ENCODE measurements around the gene MYCBPAP.

Gene MYCBPAP

DNA sequence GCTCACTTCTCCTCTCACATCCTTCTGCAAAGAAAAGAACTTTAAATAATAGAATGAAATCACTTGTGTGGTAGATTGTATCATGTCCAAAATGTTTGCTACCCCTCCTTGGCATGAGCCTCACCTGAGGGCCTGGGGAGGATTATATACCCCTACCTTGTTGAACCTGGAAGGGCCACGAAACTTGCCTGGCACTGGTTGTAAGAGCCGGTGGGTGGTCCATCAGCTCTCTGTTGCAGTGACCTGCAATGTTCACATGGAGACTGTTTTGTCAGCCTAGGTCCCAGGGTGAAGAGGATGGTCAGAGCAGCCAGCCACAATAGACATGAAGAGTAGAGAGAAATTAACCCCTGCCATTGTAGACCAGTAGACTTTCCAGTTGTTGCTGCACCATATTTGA is 19.4 kb upstream of the MYCBPAP start:
- Histone ChIP-seq H3K27ac (no peak overlapping the region), H3K36me3 (replicated peaks) (peaks cover 11% of the 10 kb centered on the region), H3K27me3 (replicated peaks) (no peaks in the 10 kb centered on the region), H3K4me3 (ENCODE audit: low read depth, low read length) (no peak overlapping the region)
- DNase-seq, result no peak
- in situ Hi-C loops (cut with HindIII; ENCODE audit: low pct_ligation_motif_present, low sequenced_read_pairs), result no loop called here
- TF ChIP-seq, protein P1, sequence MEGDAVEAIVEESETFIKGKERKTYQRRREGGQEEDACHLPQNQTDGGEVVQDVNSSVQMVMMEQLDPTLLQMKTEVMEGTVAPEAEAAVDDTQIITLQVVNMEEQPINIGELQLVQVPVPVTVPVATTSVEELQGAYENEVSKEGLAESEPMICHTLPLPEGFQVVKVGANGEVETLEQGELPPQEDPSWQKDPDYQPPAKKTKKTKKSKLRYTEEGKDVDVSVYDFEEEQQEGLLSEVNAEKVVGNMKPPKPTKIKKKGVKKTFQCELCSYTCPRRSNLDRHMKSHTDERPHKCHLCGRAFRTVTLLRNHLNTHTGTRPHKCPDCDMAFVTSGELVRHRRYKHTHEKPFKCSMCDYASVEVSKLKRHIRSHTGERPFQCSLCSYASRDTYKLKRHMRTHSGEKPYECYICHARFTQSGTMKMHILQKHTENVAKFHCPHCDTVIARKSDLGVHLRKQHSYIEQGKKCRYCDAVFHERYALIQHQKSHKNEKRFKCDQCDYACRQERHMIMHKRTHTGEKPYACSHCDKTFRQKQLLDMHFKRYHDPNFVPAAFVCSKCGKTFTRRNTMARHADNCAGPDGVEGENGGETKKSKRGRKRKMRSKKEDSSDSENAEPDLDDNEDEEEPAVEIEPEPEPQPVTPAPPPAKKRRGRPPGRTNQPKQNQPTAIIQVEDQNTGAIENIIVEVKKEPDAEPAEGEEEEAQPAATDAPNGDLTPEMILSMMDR (IDR thresholded peaks at IDR 0.05; ENCODE audit: low read depth, low read length, missing control alignments), result no peak

DNA sequence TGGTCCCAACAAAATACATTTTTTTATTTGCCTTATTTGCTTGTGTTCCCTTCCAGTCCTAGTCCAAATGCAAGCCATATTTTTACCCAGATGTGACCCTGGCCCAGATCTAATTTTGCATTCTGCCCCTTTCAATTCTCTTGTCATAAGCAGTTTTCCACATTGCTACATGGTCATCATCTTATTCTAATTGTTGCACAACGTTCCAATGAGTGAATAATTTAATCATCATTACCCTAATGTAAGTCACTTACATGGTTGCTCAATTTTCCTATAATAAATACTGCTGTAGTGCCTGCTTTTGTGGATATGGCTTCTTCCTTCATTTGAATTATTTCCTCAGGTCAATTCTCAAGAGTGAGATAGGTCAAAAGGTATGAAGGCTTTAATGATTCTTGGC is 16.7 kb upstream of the MYCBPAP start:
- TF ChIP-seq, protein P1 (IDR thresholded peaks at IDR 0.05; ENCODE audit: low read depth, low read length, missing control alignments), result no peak
- in situ Hi-C loops (cut with HindIII; ENCODE audit: low pct_ligation_motif_present, low sequenced_read_pairs), result no loop called here
- Histone ChIP-seq H3K27me3 (replicated peaks) (no peaks in the 10 kb centered on the region), H3K36me3 (replicated peaks) (no peaks in the 10 kb centered on the region), H3K4me3 (ENCODE audit: low read depth, low read length) (no peak overlapping the region), H3K27ac (no peak overlapping the region)
- DNase-seq, result no peak

DNA sequence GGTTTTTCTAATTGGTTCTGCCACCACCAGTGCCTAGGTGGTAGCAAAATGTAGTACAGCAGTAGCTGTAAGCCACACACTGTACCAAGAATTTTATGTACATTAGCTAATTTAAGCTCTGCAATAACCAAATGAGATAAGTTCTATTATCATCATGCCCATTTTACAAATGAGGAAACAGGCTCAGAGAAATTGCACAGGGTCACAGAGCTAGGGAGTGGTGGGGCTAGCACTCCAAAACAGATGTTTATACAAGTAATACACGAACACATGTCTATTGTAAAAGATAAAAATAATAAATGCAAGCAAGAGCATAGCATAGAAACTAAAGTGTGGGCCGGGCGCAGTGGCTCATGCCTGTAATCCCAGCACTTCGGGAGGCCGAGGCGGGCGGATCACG is 16.0 kb upstream of the MYCBPAP start:
- Histone ChIP-seq H3K4me3 (ENCODE audit: low read depth, low read length) (no peak overlapping the region), H3K36me3 (replicated peaks) (no peaks in the 10 kb centered on the region), H3K27me3 (replicated peaks) (no peaks in the 10 kb centered on the region), H3K27ac (no peak overlapping the region)
- no peak for DNase-seq
- TF ChIP-seq, protein P1 (IDR thresholded peaks at IDR 0.05; ENCODE audit: low read depth, low read length, missing control alignments), result no peak
- in situ Hi-C loops (cut with HindIII; ENCODE audit: low pct_ligation_motif_present, low sequenced_read_pairs), result no loop called here

DNA sequence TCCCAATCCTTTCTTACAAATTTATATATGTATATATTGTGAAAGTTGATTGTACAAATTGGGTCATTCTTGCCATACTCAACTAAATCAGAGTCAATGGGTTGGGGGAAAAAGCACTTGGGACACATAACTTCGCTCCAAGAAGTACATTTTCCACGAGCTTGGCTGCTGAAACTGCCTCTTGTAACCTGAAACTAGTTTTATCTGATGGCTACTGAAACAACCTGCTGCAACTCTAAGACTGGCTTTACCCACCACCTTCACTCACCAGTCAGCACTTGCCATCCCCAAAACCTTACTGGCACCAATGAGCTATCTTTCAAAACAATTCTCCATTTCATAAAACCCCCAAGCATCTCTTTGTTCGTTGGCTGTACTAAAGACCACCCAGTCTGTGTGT is 14.5 kb upstream of the MYCBPAP start:
- in situ Hi-C loops (cut with HindIII; ENCODE audit: low pct_ligation_motif_present, low sequenced_read_pairs), result no loop called here
- Histone ChIP-seq H3K27ac (no peak overlapping the region), H3K36me3 (replicated peaks) (no peaks in the 10 kb centered on the region), H3K27me3 (replicated peaks) (no peaks in the 10 kb centered on the region), H3K4me3 (ENCODE audit: low read depth, low read length) (no peak overlapping the region)
- TF ChIP-seq, protein P1 (IDR thresholded peaks at IDR 0.05; ENCODE audit: low read depth, low read length, missing control alignments), result no peak
- DNase-seq, result no peak

DNA sequence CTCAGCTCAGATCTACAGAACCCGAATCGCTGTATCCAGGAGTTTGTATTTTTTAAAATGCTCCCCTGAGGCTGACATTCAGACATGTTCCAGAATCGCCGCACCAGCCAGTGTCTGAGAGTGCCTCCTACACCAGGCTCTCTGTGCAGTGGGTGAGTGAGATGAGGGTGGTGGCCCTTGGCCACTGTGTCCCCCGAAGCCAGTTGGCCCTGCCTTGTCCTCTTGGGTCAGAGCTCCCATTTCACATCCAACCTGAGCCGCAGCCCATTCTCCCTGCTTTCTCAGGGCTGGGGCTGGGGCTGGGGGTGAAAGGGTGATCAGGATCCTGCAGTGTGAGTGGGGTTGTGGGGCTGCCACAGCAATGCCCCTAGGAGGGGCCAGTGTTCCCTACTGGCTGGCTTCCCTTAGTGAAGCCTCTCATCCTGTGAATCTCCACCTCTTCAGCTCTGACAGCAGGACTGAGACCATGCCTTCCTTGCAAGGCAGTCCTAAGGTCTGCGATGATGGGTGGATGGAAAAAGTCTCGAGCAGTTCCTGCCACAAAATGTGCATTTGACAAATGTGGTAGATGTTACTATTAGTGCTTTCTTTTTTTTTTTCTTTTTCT is 12.9 kb upstream of the MYCBPAP start:
- no peak for DNase-seq
- H3K27ac ChIP-seq, result no peak overlapping the region
- TF ChIP-seq, protein P1 (IDR thresholded peaks at IDR 0.05; ENCODE audit: low read depth, low read length, missing control alignments), result no peak
- no peaks in the 10 kb centered on the region for H3K36me3 ChIP-seq (replicated peaks)
- in situ Hi-C loops (cut with HindIII; ENCODE audit: low pct_ligation_motif_present, low sequenced_read_pairs), result no loop called here
- no peak overlapping the region for H3K4me3 ChIP-seq (ENCODE audit: low read depth, low read length)
- no peaks in the 10 kb centered on the region for H3K27me3 ChIP-seq (replicated peaks)

DNA sequence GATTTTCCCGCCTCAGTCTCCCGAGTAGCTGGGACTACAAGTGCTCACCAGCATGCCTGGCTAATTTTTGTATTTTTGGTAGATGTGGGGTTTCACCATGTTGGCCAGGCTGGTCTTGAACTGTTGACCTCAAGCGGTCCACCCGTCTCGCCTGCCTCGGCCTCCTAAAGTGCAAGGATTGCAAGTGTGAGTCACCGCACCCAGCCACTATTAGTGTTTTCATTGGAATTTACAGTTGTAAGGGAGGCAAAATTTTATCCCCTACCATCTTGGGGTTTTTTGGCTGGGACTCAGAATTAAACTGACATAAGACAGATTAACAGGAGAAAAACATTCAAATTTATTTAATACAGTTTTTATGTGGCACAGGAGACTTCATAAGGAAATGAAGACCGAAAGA is 12.3 kb upstream of the MYCBPAP start:
- Histone ChIP-seq H3K27ac (no peak overlapping the region), H3K27me3 (replicated peaks) (no peaks in the 10 kb centered on the region), H3K36me3 (replicated peaks) (no peaks in the 10 kb centered on the region), H3K4me3 (ENCODE audit: low read depth, low read length) (no peak overlapping the region)
- in situ Hi-C loops (cut with HindIII; ENCODE audit: low pct_ligation_motif_present, low sequenced_read_pairs), result no loop called here
- DNase-seq, result peak; percentile 56
- TF ChIP-seq, protein P1 (IDR thresholded peaks at IDR 0.05; ENCODE audit: low read depth, low read length, missing control alignments), result no peak
